Gastrocnemius medialis (tissue), 4 donors: ENCODE data around the gene EZR. TPM values are rescaled to one million over a fixed set of nuclear protein-coding genes. Genes with fewer than 3 reads are reported as not detected.
A peak's percentile ranks its signal among the peaks of the same experiment; 100 is the strongest.
"Not testable (repeated sequence)": the region's sequence is repeated elsewhere in the genome, so short reads cannot be mapped to it uniquely, and the experiment has no call there.

Source experiments
- ATAC-seq, 2 donors: fragments of 150-250 bp; one replicate each; pipeline ENCODE4 v1.9.1; 2016
- DNase-seq, 2 donors: peaks; one replicate each; pipeline ENCODE4 v3.0.0-alpha.2; 2019
- H3K27ac ChIP-seq, 4 donors: fragments of 200-600 bp; sonication (generic); 1 replicate in 1 of 4; 2 replicates in 3 of 4; pipeline ENCODE4 v1.5.1; 2016 to 2018; ENCODE audit warnings: mild to moderate bottlenecking in 2 of 4, moderate library complexity in 1 of 4
- H3K27me3 ChIP-seq, 3 donors: fragments of 200-600 bp; sonication (generic) in 2 of 3; 1 replicate in 1 of 3; 2 replicates in 2 of 3; pipeline versions ENCODE4 v1.5.1 to v1.6.0; 2016 to 2019; ENCODE audit warnings: mild to moderate bottlenecking in 1 of 3, moderate library complexity in 1 of 3
- H3K36me3 ChIP-seq, 2 donors: fragments of 200-600 bp; sonication (generic) in 1 of 2; one replicate each; pipeline ENCODE4 v1.5.1; 2017 to 2018
- H3K4me1 ChIP-seq, 2 donors: fragments of 200-600 bp; sonication (generic) in 1 of 2; one replicate each; pipeline ENCODE4 v1.5.1; 2016 to 2017; ENCODE audit warnings: mild to moderate bottlenecking in 2 of 2
- H3K4me3 ChIP-seq, 4 donors: fragments of 200-600 bp; sonication (generic) in 3 of 4; 1 replicate in 1 of 4; 2 replicates in 3 of 4; pipeline ENCODE4 v1.5.1; 2016 to 2019; ENCODE audit warnings: mild to moderate bottlenecking in 2 of 4
- H3K9me3 ChIP-seq, 3 donors: fragments of 200-600 bp; sonication (generic) in 2 of 3; 1 replicate in 1 of 3; 2 replicates in 2 of 3; pipeline ENCODE4 v1.5.1; 2016 to 2019
- CTCF ChIP-seq, 5 experiments: fragments of 450-650 bp in 3 of 5; fragments of 200-600 bp in 2 of 5; sonication (generic) in 2 of 5; IDR thresholded peaks in 4 of 5; conservative IDR thresholded peaks in 1 of 5; 1 replicate in 4 of 5; 2 replicates in 1 of 5; pipeline ENCODE4 v1.5.1; 2016 to 2019; ENCODE audit warnings: antibody characterized with exemption in 5 of 5, mild to moderate bottlenecking in 3 of 5, moderate library complexity in 3 of 5
- POLR2A ChIP-seq, 2 donors: fragments of 450-650 bp; IDR thresholded peaks; one replicate each; pipeline ENCODE4 v1.6.1; 2017; ENCODE audit warnings: antibody characterized with exemption in 2 of 2, mild to moderate bottlenecking in 2 of 2, moderate library complexity in 2 of 2
- in situ Hi-C, 4 donors: fragments of 200-750 bp; cut with MboI; loops; one replicate each; pipeline versions ENCODE4 v1.15.0 to v1.8.0; 2017; ENCODE audit warnings: low sequenced_read_pairs in 4 of 4
- intact Hi-C: fragments of 100-400 bp; cut with DNase I; formaldehyde crosslinking; loops from one replicate; pipeline ENCODE4 v1.15.1; 2023; ENCODE audit warnings: low total_unique reads
- total RNA-seq, 4 donors: library from RNA; depleted of rRNA; stranded (reverse); fragments of >200 nt; gene quantifications; one replicate each; pipeline versions ENCODE4 v1.1.0 to v1.2.3, GENCODE V29; 2016

EZR gene
- total RNA-seq, 4 donors from 2014 or later, result 18.1 to 54.1 (median 33.6) TPM

GRCh38 chr6:158828807-158829206, 9.6 kb upstream of the EZR start:
- no peaks in the 10 kb centered on the region for H3K27me3 ChIP-seq
- H3K4me1 ChIP-seq, result no peaks in the 10 kb centered on the region
- no peaks in the 10 kb centered on the region for H3K9me3 ChIP-seq
- TF ChIP-seq CTCF (IDR thresholded peaks at IDR 0.05 in 4 of 5, conservative IDR thresholded peaks at IDR 0.05 in 1 of 5), result no peak
- TF ChIP-seq POLR2A (IDR thresholded peaks at IDR 0.05), result no peak
- H3K4me3 ChIP-seq, result no peak overlapping the region
- intact Hi-C loops (no loop called here), in situ Hi-C loops (no loop called here)
- H3K27ac ChIP-seq, result no peak overlapping the region
- ATAC-seq (no peak), DNase-seq (no peak)
- no peaks in the 10 kb centered on the region for H3K36me3 ChIP-seq

DNA sequence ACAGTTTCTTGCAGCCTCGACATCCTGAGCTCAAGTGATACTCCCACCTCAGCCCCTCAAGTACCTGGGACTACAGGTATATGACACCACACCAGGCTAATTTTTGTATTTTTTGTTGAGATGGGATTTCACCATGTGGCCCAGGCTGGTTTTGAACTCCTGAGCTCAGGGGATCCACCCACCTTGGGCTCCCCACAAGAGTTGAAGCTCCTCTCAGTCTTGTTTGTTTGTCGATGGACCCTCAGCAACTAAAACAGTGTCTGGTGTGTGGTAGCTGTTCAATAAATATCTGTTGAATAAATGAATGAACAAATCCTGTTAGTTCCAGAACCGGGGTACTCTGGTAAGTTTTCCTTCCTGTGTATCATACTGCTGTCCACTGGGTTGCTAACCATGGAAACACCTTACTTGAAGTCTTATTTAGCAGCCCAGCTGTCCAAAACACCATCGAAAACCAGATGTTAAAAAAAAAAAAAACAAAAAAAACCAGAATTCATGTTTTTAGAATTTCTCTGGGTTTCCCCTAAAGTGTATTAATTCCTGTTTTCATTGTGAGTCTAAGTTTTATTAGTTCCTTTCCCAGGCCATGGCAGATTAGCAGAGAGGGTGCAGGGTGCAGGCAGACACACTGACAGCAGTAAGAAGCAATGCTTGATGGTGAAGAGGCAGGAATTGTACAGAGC, 7.8 kb upstream of the EZR start:
- ATAC-seq, result no peak
- H3K36me3 ChIP-seq, result no peaks in the 10 kb centered on the region
- intact Hi-C loops (no loop called here), in situ Hi-C loops (no loop called here)
- H3K9me3 ChIP-seq, result no peaks in the 10 kb centered on the region
- H3K27me3 ChIP-seq, result no peaks in the 10 kb centered on the region
- H3K4me1 ChIP-seq, result no peaks in the 10 kb centered on the region
- no peak for DNase-seq
- no peak overlapping the region for H3K4me3 ChIP-seq
- TF ChIP-seq POLR2A (IDR thresholded peaks at IDR 0.05), result no peak
- no peak for TF ChIP-seq CTCF (IDR thresholded peaks at IDR 0.05 in 4 of 5, conservative IDR thresholded peaks at IDR 0.05 in 1 of 5)
- peak overlapping the region in 1 of 4 donors; percentile 40 for H3K27ac ChIP-seq

DNA sequence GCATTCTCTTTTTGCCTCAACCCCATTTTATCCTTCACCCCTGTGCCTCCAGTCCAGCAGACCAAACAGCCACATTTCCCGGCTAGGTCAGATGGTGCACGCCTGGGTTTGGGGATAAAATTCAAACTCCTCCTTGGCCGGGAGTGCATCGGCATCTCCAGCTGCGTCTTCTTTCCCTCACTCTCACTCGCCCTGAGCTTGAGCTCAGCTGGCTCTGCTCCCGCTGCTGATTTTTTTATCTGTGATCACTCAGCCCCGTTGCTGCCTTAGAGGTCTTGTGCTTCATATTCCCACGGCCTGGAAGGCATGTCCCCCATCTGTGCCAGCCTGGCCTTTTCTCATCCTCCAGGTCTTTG, 6.8 kb upstream of the EZR start:
- intact Hi-C loops, result no loop called here
- no peak for ATAC-seq
- Histone ChIP-seq H3K9me3 (no peaks in the 10 kb centered on the region), H3K4me1 (no peaks in the 10 kb centered on the region), H3K27me3 (no peaks in the 10 kb centered on the region), H3K4me3 (no peak overlapping the region), H3K36me3 (no peaks in the 10 kb centered on the region), H3K27ac (peak overlapping the region in 2 of 4 donors; percentile 38 to 40)
- in situ Hi-C loops, result no loop called here
- TF ChIP-seq CTCF (IDR thresholded peaks at IDR 0.05 in 4 of 5, conservative IDR thresholded peaks at IDR 0.05 in 1 of 5) (no peak), POLR2A (IDR thresholded peaks at IDR 0.05) (no peak)
- DNase-seq, result no peak

DNA sequence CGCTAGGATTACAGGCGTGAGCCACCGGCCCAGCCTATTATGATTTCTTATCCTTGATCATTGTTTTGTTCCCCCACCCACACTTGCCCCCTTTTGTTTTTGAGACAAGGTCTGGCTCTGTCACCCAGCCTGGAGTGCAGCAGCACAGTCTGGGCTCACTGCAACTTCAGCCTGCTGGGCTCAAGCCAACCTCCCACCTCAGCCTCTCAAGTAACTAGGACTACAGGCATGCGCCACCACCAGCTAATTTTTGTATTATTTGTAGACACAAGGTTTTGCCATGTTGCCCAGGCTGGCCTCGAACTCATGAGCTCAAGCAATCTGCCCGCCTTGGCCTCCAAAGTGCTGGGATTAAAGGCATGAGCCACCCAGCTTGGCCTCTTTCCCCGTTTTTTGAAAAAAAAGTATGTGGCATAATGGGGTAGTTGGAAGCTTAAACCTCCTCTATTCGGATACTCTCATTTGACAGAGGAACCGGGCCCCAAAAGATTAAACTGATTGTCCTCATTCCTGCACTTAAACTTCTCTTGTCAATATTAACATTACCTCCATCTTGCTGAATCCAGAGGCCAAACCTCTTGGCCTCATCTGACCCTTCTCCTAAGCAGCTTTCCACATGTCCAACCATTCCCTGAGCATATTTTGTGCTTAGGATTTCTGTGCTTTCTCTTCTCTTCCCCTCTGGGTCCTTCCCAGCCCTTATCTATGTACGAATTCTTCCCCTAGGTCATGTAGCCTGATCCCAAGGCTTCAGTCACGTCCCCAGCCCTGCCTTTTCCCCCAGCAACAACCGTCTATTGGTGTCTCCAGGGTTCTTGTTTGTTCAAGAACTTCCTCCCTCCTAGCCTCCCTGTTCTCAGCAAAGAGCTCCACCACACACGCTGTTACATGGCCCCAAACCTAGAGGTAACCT, 6.1 kb upstream of the EZR start:
- in situ Hi-C loops, result no loop called here
- Histone ChIP-seq H3K27me3 (no peaks in the 10 kb centered on the region), H3K27ac (peak overlapping the region in 2 of 4 donors; percentile 38 to 40), H3K36me3 (no peaks in the 10 kb centered on the region), H3K4me3 (no peak overlapping the region), H3K4me1 (no peaks in the 10 kb centered on the region), H3K9me3 (no peaks in the 10 kb centered on the region)
- intact Hi-C loops, result no loop called here
- ATAC-seq (no peak), DNase-seq (no peak)
- TF ChIP-seq CTCF (IDR thresholded peaks at IDR 0.05 in 4 of 5, conservative IDR thresholded peaks at IDR 0.05 in 1 of 5), result no peak
- TF ChIP-seq POLR2A (IDR thresholded peaks at IDR 0.05), result no peak

GRCh38 chr6:158823616-158824015, 4.4 kb upstream of the EZR start:
- DNase-seq, H3K4me1 ChIP-seq, H3K27me3 ChIP-seq, H3K36me3 ChIP-seq, in situ Hi-C loops, H3K27ac ChIP-seq, ATAC-seq, intact Hi-C loops, H3K9me3 ChIP-seq, H3K4me3 ChIP-seq: not testable (repeated sequence)
